Pons (tissue), 1 donor: ENCODE results near the gene EXT2.

Experiments used
- DNase-seq: peaks from one replicate; pipeline ENCODE4 v3.0.0-alpha.2; 2016; ENCODE audit warnings: low spot score

EXT2 gene

GRCh38 chr11:44095506-44096359, at the start of gene EXT2:
Gene EXT2, plus strand, starts transcription at chr11:44095678. Its CDS starts 12,035 bp downstream, at chr11:44107713.
- DNase-seq: peak; percentile 75

GRCh38 chr11:44046182-44046581, 49.3 kb upstream of the EXT2 start:
- DNase-seq: no peak

DNA sequence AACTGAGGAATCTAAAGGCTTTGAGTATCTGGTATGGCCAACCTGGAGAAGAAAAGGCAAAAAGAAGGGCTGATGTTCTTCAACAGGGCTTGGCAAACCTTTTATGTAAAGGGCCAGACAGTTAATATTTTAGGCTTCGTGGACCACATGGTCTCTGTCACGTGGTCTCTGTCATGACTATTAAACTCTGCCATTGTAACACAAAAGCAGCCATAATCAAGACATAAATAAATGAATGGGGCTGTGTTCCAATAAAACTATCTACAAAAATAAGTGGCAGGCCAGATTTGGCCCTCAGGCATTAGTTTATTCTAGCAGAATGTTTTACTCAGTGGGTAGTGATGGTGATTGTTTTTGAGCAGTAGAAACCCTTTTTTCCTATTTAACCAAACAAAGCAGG, 48.2 kb upstream of the EXT2 start:
- DNase-seq: no peak

- peak; percentile 47 for DNase-seq
Observed at GRCh38 chr11:44047931-44048431, 47.5 kb upstream of the EXT2 start, which contains the start of gene ACCSL. Gene ACCSL, plus strand, starts transcription at chr11:44047981. Its CDS starts 56 bp downstream, at chr11:44048037.

DNA sequence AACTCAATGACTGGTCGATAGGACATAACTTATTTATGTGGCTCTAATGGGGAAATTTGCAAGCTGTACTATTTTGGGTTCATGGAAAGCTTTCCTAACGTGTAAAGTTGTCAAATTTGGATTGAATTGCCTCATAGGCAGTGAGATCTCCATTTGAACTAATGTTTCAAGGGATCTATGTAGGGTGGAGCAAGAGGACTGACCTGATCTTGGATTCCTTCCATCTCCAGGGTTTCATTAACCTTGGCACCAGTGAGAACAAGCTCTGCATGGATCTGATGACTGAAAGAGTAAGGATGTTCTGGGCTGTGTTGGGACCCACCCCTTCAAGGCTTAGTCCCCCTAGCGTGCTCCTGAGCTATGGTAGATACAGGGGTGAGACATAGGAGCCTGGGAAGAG, 45.6 kb upstream of the EXT2 start:
- DNase-seq: no peak

DNA sequence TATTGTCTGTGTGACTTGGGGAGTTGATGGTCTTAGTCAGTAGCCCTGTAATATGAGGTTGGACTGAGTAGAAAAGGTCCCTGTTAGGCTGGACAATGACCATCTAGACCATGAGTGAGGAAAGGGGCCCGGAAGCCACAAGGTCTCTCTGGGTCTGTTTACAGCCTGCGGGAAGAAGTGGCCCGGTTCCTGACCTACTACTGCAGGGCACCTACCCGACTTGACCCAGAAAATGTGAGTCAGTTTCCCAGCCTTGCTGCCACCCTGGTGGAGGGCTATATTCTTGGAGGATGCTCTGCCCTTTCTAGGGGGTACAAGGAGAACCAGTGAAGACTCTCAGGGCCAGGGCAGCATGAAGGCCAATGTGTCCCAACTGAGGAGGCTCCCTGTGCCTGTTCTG, 44.3 kb upstream of the EXT2 start:
- no peak for DNase-seq

- no peak for DNase-seq
Observed at GRCh38 chr11:44057340-44057739, 38.1 kb upstream of the EXT2 start.

GRCh38 chr11:44058275-44058674, 37.2 kb upstream of the EXT2 start:
- no peak for DNase-seq

- peak; percentile 15 for DNase-seq
Observed at GRCh38 chr11:44065161-44065661, 30.3 kb upstream of the EXT2 start.

DNA sequence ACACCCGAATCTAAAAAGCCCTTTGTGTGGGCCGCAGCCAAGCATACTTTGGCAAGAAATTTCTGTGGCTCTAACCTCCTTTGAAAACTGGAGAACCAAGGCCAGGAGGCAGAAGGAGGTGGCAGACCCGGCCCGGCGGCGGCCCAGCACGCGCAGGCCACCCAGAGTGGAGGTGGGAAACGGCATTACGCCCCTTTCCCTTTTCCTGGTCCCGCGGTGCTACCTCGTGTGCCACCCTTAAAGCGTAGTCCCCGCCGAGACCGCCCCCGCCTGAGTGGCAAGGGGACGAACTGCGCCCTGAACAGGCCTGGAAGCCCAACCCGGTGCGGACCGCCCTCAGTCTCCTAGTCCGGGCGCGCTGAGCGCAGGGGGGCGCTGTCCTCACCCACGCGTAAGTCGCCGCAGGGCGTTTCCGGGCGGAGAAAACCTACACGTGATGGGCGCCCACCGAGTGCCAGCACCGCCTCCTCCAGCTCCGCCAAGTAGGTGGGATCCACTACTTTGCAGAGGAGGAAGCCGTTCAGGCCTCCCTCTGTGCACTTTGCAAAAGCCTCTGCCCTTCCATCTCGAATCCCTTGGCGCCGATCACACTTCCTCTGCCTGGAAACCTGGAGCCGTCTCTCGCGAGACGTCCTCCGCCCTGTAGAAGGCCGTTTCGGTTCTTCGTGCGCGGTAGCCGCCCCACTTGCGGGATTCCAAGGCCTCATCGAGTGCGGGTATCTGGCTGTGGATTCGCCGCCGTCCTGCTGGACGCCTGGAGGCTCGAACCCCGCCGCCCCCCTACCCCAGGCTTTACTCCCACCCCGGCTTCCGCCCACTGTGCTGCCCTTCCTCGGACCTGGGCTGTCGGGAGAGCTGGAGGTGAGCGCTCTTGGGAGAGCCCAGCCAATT, 29.4 kb upstream of the EXT2 start, which contains the start of gene ACCS:
TSS of gene ACCS (plus strand) at position 430 of the 891 bp plus-strand sequence. CDS start 1,358 bp downstream, outside the sequence.
- DNase-seq: peak; percentile 87

DNA sequence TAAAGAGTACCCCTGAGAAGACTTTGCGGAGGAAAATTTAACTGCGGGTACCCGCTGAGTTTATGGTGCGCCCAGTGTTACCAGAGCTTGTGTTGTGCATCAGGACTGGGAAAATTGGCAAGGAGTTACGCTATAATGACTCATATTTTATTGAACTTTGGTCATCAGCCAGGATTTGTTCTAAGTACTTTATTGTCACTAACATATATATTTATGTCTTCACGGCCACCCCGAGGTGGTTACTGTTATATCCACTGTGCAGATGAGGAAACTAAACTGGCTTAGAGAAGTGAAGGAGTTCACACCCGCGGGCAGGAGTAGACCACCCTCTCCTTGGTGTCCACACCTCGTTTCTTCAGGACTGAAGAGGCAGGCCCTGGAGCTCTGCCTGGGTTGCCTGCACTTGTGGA, 28.7 kb upstream of the EXT2 start:
- peak; percentile 25 for DNase-seq

GRCh38 chr11:44067266-44067665, 28.2 kb upstream of the EXT2 start:
- DNase-seq: no peak

DNA sequence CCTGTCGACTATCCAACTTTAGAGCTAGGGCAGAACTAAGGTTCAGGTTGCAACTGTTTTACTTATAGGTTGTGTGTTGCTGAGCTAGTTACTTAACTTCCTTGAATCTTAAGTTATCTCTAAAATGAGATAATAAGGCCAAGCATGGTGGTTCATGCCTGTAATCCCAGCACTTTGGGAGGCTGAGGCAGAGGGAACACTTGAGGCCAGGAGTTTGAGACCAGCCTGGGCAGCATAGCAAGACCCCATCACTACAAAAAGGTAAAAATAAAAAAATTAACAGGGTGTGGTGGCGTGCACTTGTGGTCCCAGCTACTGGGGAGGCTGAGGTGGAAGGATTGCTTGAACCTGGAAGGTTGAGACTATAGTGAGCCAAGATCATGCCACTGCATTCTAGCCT, 27.3 kb upstream of the EXT2 start:
- no peak for DNase-seq

DNA sequence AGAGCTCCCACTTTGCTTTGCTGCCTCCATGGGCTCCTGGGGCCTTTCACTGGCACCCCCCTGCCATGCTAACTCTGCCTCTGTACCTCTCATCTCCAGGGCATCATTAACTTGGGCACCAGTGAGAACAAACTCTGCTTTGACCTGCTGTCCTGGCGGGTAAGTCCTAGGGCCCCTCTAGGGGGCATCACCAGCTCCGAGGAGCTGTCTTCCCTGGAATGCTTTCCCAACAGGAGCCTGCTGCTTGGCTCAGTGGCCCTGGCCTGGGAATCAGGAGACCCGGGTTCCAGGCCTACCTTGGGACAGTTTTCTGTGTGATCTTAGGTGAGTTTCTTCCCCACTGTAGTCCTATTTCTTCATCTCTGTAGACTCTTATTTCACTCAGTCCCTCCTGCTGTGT, 24.3 kb upstream of the EXT2 start:
- no peak for DNase-seq

DNA sequence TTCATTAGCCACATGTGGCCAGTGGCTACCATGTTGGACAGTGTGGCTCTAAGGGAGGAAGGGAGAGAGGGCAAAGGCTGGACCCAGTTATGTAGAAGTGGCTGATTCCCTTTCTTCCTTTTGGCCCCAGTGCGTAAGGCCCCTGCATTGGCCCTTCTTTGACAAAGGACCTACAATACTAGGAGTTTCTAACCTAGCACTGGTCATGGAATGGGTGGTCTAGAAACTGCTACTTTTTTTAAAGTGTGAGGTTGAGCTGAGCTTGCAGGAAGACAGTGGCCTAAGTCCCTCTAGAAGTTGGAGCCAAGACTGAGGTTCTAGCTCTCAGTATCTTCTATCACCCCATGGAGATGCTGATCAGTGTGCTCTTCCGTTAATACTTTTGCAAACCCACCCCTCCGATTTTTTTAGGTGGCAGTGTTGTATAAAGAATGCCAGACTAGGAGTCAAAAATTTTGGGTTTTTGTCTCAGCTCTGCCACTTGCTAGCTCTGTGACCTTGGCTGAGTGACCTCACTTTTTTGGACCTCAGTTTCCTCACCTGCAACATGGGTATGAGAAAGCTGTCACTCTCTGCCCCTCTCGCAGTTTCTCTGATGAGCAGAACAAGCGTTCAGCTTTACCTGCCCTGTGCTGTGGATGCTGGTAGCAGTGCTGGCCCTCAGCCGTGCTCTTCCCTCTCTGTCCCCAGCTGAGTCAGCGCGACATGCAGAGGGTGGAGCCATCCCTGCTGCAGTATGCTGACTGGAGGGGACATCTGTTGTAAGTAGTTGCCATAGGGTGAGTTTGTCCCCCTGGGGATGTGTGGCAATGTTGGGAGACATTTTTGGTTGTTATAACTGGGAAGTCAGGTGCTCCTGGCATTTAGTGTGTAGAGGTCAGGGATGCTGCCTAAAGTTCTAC, 22.5 kb upstream of the EXT2 start:
- no peak for DNase-seq

DNA sequence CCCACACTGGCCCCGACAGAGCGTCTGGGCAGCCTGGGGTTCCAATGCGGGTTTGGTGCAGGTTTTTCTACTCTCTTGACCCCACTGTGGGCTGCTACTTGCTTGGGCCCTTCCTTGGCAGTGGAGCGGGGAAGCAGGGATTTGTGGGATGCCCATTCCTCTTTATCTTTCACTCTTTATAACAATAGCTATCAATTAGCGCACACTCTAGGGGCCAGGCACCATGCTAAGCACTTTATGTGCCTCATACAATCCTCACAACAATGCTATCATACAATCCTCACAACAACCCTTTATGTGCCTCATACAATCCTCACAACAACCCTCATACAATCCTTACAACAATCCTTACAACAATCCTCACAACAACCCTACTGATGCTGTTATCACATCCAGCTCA, 16.7 kb upstream of the EXT2 start:
- DNase-seq: no peak

DNA sequence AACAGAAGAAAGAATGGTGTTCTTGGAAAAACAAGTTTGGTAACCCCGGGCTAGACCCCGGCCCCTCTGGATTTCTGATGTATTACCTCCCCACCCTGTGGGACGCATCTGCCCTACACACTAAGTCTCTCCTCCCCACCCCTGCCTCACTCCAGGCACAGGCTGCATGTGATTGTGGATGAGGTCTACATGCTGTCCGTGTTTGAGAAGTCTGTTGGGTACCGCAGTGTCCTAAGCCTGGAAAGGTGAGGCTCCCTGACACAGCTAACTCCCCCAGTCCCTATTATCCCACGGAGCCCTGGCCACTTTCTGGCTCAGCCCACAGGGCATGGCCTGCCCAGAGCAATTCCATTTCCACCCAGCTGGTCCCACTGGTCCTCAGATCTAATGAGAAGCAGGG, 16.1 kb upstream of the EXT2 start:
- DNase-seq: no peak

DNA sequence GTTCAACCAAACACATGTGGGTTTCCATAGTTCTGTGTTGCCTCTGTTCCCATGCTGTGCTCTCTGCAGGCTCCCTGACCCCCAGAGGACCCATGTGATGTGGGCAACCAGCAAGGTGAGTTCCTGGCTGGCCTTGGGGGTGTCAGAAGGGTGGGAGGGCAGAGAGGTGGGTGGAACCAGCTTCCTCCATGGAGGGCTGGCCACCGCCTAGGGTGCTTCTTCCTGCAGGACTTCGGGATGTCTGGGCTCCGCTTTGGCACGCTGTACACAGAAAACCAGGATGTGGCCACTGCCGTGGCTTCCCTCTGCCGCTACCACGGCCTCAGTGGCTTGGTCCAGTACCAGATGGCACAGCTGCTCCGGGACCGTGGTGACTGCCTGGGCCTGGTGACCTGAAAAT, 14.5 kb upstream of the EXT2 start:
- no peak for DNase-seq

DNA sequence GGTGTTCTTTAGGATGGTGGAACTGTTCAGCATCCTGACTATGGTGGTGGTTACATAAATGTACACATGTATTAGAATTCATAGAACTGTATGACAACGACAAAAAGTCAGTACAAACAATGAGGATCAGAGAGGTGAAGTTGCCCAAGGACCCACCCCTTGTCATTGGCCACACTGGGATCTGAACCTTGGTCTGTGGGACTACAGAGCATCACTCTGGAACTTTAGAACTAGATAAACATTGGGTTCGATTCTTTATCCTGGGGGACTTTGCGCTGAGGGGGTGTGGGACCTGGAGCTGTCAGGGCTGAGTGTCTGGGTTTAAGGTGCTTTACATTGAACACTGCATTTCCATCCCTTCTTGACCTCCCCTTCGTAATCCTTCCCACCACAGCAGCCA, 12.8 kb upstream of the EXT2 start:
- no peak for DNase-seq

DNA sequence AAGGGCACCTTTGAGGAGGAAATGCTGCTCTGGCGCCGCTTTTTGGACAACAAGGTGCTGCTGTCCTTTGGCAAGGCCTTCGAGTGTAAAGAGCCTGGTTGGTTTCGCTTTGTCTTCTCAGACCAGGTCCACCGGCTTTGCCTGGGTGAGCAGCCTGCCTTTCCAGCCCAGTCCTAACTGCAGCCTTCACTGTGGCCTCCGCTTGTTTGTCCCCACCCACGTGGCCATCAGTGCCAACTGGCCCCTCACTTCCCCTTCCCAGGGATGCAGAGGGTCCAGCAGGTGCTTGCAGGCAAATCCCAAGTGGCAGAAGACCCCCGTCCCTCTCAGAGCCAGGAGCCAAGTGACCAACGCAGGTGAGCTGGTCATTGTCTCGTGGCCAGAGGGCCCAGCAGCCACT, 12.0 kb upstream of the EXT2 start:
- DNase-seq: no peak

GRCh38 chr11:44083906-44084305, 11.6 kb upstream of the EXT2 start:
- DNase-seq: no peak
